ENCODE data around the gene DOP1A.
"Not testable (repeated sequence)": the region's sequence is repeated elsewhere in the genome, so short reads cannot be mapped to it uniquely, and the experiment has no call there.

Gene DOP1A

DNA sequence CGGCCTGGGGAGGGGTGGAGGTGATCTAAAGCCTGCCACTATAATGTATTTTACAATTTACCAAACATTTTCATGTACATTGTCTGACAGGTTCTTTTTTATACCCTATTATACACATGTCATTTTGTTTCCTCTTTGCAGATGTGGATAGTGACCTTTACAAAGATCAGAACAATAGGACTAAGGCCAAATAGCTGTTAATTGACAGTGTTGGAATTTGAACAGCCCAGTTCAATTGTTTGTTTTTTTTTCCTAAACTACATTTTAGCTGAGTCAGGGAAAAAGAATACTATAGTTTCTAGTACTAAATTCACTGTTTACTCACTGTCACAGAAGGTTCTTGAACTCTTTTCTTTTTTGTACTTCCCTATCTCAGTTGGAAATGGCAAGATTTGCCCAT, 85.4 kb downstream of the DOP1A start:
- no peak for DNase-seq (ENCODE audit: low read depth in 1 of 2, low spot score in 1 of 2)

DNA sequence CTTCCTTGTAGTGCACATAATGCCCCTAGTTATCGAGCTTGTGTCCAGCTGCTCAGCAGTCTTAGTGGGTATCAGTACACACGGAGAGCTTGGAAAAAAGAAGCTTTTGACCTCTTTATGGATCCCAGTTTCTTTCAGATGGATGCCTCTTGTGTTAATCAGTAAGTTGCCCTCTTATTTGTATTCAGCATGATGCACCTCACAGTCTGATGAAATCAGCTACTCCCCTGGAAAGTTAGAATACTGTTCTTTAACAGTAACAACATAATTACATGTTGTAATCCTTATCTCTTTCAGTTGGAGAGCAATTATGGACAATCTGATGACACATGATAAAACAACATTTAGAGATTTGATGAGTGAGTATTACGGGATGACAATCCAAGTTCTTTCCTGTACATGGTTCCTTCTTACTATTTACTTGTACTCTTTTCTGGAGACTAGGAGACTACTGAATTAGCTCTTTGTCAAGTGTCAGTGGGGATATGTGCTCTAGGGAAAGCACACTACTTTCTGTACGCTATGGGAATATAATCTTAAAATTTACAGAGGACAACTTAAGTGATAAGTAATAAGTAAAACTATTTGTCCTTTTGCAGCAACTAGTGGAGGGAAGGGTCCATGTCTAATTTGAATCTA, 86.5 kb downstream of the DOP1A start:
- DNase-seq (ENCODE audit: low read depth in 1 of 2, low spot score in 1 of 2), result no peak

DNA sequence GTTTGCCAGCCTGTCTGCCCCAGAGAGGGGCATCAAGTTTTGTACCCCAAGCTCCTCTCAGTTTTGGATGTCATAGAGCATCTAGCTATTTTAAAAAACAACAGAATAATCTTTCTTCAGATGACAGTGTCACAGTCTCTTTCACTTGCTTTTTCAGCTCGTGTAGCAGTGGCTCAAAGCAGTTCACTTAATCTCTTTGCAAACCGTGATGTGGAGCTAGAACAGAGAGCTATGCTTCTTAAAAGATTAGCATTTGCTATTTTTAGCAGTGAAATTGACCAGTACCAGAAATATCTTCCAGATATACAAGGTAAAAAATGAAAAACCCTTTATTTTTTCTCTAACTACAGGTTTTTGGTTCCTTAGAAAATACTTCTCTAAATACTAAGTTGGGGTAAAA, 88.3 kb downstream of the DOP1A start:
- DNase-seq (ENCODE audit: low read depth in 1 of 2, low spot score in 1 of 2), result no peak

- DNase-seq (ENCODE audit: low read depth in 1 of 2, low spot score in 1 of 2), result no peak
Observed at GRCh38 chr6:83160167-83160566, 92.7 kb downstream of the DOP1A start.

- DNase-seq (ENCODE audit: low read depth in 1 of 2, low spot score in 1 of 2), result no peak
Observed at GRCh38 chr6:83167726-83168278, 100.3 kb downstream of the DOP1A start.

GRCh38 chr6:83168556-83168955, 101.1 kb downstream of the DOP1A start:
- no peak for DNase-seq (ENCODE audit: low read depth in 1 of 2, low spot score in 1 of 2)

DNA sequence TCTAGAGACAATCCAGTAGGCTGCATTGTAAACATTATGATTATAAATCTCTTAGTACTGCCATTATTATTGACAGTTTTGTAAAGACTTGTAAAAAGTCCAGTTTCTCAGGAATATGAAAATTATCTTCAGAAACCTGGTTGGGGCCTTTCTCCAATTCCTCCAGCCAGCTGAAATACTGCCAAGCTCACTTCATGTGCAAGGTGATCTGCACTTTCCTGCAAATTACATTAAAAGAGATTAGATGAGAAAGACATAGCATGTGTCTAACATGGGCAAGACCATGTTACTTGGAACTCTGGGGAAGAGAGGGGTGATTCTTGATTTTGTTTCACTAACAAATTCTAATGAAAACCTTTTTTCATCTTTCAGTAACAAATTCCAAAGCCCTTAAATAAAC, 101.6 kb downstream of the DOP1A start:
- DNase-seq (ENCODE audit: low read depth in 1 of 2, low spot score in 1 of 2), result no peak

DNA sequence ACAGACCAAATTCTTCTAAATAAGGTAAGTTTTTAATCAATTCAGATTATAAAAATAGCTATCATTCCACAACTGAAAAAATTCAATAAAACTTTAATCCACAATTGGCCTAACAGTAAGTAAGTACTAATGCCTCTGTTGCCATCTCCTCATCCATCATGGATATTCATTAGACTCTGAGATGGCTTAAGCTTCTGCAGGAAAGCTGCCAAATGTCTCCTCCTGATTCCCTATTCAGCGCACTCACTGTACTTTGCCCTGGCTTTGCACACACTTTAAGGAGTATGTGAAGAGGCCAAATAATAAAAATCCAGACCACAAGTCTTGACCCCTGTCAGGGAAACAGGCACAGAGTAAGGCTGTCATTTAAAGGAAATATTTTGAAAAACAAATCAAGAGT, 102.0 kb downstream of the DOP1A start:
- no peak for DNase-seq (ENCODE audit: low read depth in 1 of 2, low spot score in 1 of 2)

DNA sequence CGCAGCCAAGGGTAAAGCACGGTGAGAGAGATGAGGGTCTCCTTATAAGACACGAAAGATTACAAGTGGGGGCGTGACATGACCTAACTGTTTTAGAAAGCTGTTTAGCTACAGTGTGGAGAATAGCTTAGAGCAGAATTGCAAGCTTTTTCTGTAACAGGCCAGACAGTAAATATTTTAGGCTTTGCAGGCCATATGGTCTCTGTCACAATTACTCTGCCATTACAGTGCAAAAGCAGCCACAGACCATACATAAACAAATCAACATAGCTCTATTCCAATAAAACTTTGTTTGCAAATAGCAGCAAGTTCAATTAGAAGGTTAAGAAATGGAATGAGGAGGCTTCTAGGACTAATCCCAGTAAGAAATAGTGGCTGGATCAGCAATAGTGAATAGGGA, 108.8 kb downstream of the DOP1A start:
- DNase-seq (ENCODE audit: low read depth in 1 of 2, low spot score in 1 of 2), result no peak

DNA sequence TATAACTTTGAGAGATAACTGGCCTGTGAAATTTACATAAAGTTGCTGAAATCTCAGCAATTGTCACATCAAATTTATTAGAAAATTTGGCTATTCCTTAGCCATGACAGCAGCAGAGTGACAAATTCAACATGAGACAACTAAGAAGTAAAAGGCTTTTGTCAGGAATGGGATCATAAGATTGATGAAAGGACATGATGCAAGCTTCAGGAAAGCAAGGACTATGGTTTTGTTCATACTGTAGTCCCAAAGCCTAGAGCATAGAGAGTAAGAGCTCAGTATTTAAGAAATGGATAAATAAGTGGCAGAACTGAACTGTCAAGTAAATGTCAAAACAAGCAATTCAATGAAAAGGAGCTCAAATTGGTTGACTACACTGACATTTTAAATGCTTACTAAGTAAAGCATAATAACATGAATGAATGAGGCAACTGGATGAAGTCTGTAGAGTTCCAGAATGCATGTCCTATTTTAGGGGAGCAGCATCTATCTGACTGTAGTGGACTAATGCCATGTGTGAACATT, 113.0 kb downstream of the DOP1A start:
- DNase-seq (ENCODE audit: low read depth in 1 of 2, low spot score in 1 of 2), result no peak

DNA sequence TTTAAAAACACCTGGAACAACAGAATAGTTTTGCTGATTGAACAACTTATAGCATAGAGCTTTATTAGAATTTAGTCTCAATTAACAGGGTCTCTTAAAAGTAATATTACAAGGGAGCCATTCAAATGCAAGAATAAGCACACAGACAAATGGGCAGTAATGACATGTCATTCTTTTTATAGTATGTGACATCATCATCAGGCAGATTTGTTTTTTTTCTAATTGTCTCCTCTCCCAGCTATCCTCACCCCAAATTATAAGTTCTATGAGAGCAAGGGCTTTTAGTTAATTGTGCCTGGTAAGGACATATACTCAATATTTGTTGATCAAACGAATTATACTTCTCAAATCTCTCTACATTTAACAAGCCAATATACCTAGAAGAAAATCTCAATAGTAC, 114.6 kb downstream of the DOP1A start:
- DNase-seq (ENCODE audit: low read depth in 1 of 2, low spot score in 1 of 2), result no peak

DNA sequence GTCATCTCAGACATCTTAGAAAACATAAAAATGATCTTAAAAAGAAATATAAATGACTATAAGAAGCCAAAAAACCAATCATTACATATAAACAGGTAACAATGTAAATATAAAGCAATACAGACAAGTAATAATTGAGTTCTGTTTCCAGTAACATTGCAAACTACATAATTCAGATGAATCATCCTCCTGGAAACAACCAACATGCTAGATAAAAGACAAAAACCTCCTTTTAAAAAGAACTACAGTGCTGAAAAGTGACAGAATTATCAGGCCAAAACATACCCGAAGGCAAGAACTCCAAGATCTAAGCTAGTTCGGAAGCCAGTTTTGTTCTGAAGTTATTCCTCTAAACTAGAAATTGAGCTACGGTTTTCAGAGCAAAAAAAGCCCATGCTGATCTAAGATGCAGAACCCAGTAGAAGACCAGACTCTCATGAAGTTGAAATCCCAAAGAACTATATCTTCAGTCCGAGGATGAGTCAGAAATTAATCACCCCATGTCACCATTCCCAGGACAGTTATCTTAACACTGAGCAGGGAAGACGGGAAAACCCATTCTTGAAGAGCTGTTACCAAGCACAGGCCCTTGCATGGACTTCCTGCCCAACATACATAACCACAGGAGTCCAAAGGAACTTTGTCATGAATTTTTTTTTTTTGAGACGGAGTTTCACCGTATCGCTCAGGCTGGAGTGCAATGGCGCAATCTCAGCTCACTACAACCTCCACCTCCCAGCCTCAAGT, 115.8 kb downstream of the DOP1A start:
- no peak for DNase-seq (ENCODE audit: low read depth in 1 of 2, low spot score in 1 of 2)

DNA sequence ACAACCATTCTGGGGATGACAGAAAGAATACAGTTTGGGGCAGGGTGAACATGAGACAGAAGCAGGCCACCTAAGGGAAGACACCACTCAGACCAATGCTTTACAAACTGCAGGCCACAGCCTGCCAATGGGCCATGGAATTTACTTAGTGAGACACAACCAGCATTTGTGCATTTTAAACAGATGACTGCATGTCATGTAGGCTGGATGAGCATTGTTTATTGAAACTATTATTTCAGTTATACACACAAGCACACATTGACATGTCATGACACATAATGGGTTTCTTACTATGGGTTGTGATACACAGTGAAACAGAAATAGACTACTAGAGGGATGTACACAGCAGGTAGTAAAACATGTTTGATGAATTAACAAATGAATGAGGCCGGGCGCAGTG, 117.6 kb downstream of the DOP1A start:
- no peak for DNase-seq (ENCODE audit: low read depth in 1 of 2, low spot score in 1 of 2)

DNA sequence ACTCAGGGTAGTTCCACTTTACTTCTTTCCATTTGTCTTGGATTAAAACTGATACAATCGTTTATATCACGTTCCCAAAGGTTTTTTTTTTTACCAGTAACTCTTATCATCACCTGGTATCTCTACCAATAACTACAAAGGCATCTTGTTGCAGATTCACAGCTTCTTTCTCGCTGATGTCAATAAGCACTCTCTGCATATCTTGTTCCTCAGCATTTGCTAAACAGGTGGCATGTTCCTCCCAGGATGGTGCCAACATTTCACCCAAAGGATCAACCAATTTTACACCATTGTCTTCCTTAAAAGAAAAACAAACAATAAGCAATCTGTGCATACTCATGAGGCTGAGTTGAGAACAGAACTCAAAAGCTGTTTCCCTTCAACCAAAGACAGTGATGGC, 121.0 kb downstream of the DOP1A start:
- DNase-seq (ENCODE audit: low read depth in 1 of 2, low spot score in 1 of 2), result no peak

- DNase-seq (ENCODE audit: low read depth in 1 of 2, low spot score in 1 of 2), result no peak
Observed at GRCh38 chr6:83190626-83191025, 123.2 kb downstream of the DOP1A start.

DNA sequence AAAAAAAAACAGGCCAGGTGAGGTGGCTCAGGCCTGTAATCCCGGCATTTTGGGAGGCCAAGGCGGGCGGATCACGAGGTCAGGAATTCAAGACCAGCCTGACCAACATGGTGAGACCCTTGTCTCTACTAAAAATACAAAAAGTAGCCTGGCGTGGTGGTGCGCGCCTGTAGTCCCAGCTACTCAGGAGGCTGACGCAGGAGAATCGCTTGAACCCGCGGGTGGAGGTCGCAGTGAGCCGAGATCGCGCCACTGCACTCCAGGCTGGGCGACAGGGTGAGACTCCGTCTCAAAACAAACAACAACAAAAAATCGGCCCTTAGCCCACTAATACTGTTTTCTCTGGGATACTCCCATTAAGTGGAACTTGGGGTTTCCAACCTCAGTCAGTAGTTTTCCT, 124.5 kb downstream of the DOP1A start:
- DNase-seq (ENCODE audit: low read depth in 1 of 2, low spot score in 1 of 2), result not testable (repeated sequence)

- no peak for DNase-seq (ENCODE audit: low read depth in 1 of 2, low spot score in 1 of 2)
Observed at GRCh38 chr6:83192456-83192855, 125.0 kb downstream of the DOP1A start.

- peak; percentile 69 to 78 for DNase-seq (ENCODE audit: low read depth in 1 of 2, low spot score in 1 of 2)
Observed at GRCh38 chr6:83192871-83193746, 125.6 kb downstream of the DOP1A start, which contains the start of the genes PGM3 and RWDD2A. TSS of gene PGM3 (minus strand) at chr6:83193265. CDS start at chr6:83191012, 2,253 bp downstream. TSS of gene RWDD2A (plus strand) at chr6:83193357. CDS start at chr6:83194452, 1,095 bp downstream.

- no peak for DNase-seq (ENCODE audit: low read depth in 1 of 2, low spot score in 1 of 2)
Observed at GRCh38 chr6:83193747-83194566, 126.5 kb downstream of the DOP1A start.

DNA sequence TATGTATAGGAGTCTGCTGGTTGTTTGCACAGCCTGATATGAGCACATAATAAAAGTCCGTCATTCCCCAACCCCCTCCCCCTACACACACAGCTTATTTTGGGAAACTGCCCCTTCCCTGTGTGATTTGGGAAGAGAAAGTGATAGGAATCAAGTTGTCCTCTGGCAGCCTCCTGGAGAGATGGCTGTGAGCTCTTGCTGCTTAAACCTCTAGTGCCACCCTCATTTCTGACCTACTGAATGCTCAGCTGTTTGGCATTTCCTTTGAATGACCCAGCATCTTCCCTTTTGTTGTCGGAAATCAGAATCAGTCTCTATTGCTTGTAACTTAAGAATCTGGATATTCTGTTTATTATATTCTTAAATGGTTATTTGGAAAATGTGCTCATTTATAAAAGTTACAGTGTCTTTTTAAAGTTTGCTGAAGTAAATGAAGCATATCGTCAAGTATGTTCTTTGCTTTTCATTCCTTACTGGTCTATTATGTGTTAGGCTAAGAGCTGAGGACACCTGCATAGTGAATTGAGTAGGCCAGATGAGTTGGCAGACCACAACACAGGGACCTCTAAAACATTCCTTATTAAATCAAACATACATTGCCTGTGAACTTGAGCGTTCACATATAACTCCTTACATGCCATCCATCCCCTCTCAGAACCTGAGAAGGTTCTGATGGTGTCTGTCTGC, 131.2 kb downstream of the DOP1A start:
- DNase-seq (ENCODE audit: low read depth in 1 of 2, low spot score in 1 of 2), result no peak
